IMR-90 (cell line): ENCODE results near the gene FERMT2. TPM values are rescaled to one million over a fixed set of nuclear protein-coding genes. Genes with fewer than 3 reads are reported as not detected.

Experiments
- ATAC-seq: fragments of 200-7000 bp; cut with Tn5 transposase; 2 replicates; pipeline ENCODE4 v1.9.1; 2020; ENCODE audit warnings: low read depth, mild to moderate bottlenecking, moderate library complexity
- BruUV-seq: library from RNA; stranded (reverse); fragments of 400-500 nt; replicated peaks from 2 replicates; lab custom pipeline; 2021; lab: Mats Ljungman, UMichigan
- CTCF ChIA-PET: fragments of 300-600 bp; formaldehyde crosslinking; extraction: SDS; loops from one replicate; lab custom pipeline; 2021; ENCODE audit warnings: antibody characterized with exemption; lab: Yijun Ruan, JAX
- POLR2A ChIA-PET: fragments of 300-600 bp; sonication (Branson Sonifier 250); formaldehyde crosslinking; loops from one replicate; lab custom pipeline; 2022; ENCODE audit warnings: antibody characterized with exemption; ENCODE audit not compliant: unreplicated experiment; lab: Charles Lee
- DNase-seq: peaks from one replicate; pipeline ENCODE4 v3.0.0; 2013
- H2AFZ ChIP-seq: replicated peaks from 2 replicates; pipeline ENCODE3; 2013; ENCODE audit warnings: low read length, mild to moderate bottlenecking; ENCODE audit not compliant: poor library complexity
- H2AK5ac ChIP-seq: 2 replicates; pipeline ENCODE4 v1.6.1; 2013; ENCODE audit warnings: low read depth, low read length, inconsistent platforms
- H2AK9ac ChIP-seq: replicated peaks from 2 replicates; pipeline ENCODE3; 2013; ENCODE audit warnings: mild to moderate bottlenecking, low read depth, low read length, moderate library complexity; ENCODE audit not compliant: poor library complexity
- H2BK120ac ChIP-seq: 2 replicates; pipeline ENCODE4 v1.6.1; 2013; ENCODE audit warnings: low read depth, low read length, inconsistent platforms
- H2BK15ac ChIP-seq: 3 replicates; pipeline ENCODE4 v1.6.1; 2013; ENCODE audit warnings: low read depth, low read length, inconsistent platforms
- H2BK20ac ChIP-seq: 2 replicates; pipeline ENCODE4 v1.6.1; 2013; ENCODE audit warnings: low read depth, mild to moderate bottlenecking, inconsistent platforms, low read length, moderate library complexity
- H2BK5ac ChIP-seq: 2 replicates; pipeline ENCODE4 v1.6.1; 2013; ENCODE audit warnings: mild to moderate bottlenecking, low read depth, low read length, inconsistent platforms; ENCODE audit not compliant: poor library complexity, severe bottlenecking
- H3K14ac ChIP-seq: replicated peaks from 2 replicates; pipeline ENCODE4 v1.6.1; 2013; ENCODE audit warnings: low read depth, low read length, inconsistent platforms
- H3K18ac ChIP-seq: 2 replicates; pipeline ENCODE4 v1.6.1; 2013; ENCODE audit warnings: low read depth, low read length, control low read depth
- H3K23ac ChIP-seq: 2 replicates; pipeline ENCODE4 v1.6.1; 2013; ENCODE audit warnings: low read depth, low read length, inconsistent platforms
- H3K27ac ChIP-seq: 2 replicates; pipeline ENCODE4 v1.5.1; 2013; ENCODE audit warnings: mild to moderate bottlenecking, control low read depth, low read length; ENCODE audit not compliant: insufficient read depth
- H3K27me3 ChIP-seq: 2 replicates; pipeline ENCODE4 v1.6.1; 2013; ENCODE audit warnings: low read length; ENCODE audit not compliant: control insufficient read depth, insufficient read depth
- H3K36me3 ChIP-seq: 2 replicates; pipeline ENCODE4 v1.6.1; 2013; ENCODE audit warnings: low read length, mixed read lengths; ENCODE audit not compliant: control insufficient read depth, insufficient read depth
- H3K4ac ChIP-seq: 2 replicates; pipeline ENCODE4 v1.6.1; 2013; ENCODE audit warnings: low read depth, low read length, inconsistent platforms
- H3K4me1 ChIP-seq: 2 replicates; pipeline ENCODE4 v1.6.1; 2013; ENCODE audit warnings: low read length, mixed read lengths; ENCODE audit not compliant: control insufficient read depth, insufficient read depth
- H3K4me2 ChIP-seq: 2 replicates; pipeline ENCODE4 v1.6.1; 2013; ENCODE audit warnings: low read depth, mild to moderate bottlenecking, control low read depth, low read length, moderate library complexity
- H3K4me3 ChIP-seq: 2 replicates; pipeline ENCODE4 v1.5.1; 2013; ENCODE audit warnings: low read depth, mild to moderate bottlenecking, control low read depth, low read length, moderate library complexity; ENCODE audit not compliant: insufficient read depth
- H3K56ac ChIP-seq: 2 replicates; pipeline ENCODE4 v1.6.1; 2013; ENCODE audit warnings: low read length, inconsistent platforms; ENCODE audit not compliant: insufficient read depth; ENCODE audit errors: extremely low read depth
- H3K79me1 ChIP-seq, 2 experiments: 2 replicates each; pipeline ENCODE4 v1.6.1; 2013; ENCODE audit warnings: low read length in 2 of 2, inconsistent platforms in 1 of 2, low read depth in 1 of 2
- H3K9ac ChIP-seq: 2 replicates; pipeline ENCODE4 v1.6.1; 2013; ENCODE audit warnings: low read depth, low read length, control low read depth
- H3K9me1 ChIP-seq: 2 replicates; pipeline ENCODE4 v1.6.1; 2013; ENCODE audit warnings: low read length, inconsistent platforms; ENCODE audit not compliant: insufficient read depth
- H3K9me3 ChIP-seq: 2 replicates; pipeline ENCODE4 v1.6.1; 2013; ENCODE audit warnings: low read length; ENCODE audit not compliant: control insufficient read depth, insufficient read depth
- H4K20me1 ChIP-seq: 2 replicates; pipeline ENCODE4 v1.6.1; 2013; ENCODE audit warnings: low read length, inconsistent platforms; ENCODE audit not compliant: insufficient read depth
- H4K5ac ChIP-seq: 2 replicates; pipeline ENCODE4 v1.6.1; 2013; ENCODE audit warnings: mild to moderate bottlenecking, low read depth, low read length, control low read depth
- H4K8ac ChIP-seq, 2 experiments: 2 replicates each; pipeline ENCODE4 v1.6.1; 2013; ENCODE audit warnings: low read depth in 2 of 2, low read length in 2 of 2, control low read depth in 1 of 2, inconsistent platforms in 1 of 2
- H4K91ac ChIP-seq: 2 replicates; pipeline ENCODE4 v1.6.1; 2013; ENCODE audit warnings: low read depth, low read length, inconsistent platforms; ENCODE audit not compliant: insufficient read depth
- BHLHE40 ChIP-seq: fragments of 150-350 bp; IDR thresholded peaks from 2 replicates; pipeline ENCODE4 v1.6.1; 2016; ENCODE audit warnings: mild to moderate bottlenecking, low read depth, low read length
- FOS ChIP-seq: fragments of 150-350 bp; IDR thresholded peaks from 2 replicates; pipeline ENCODE4 v1.6.1; 2016; ENCODE audit warnings: low read depth, low read length
- NFE2L2 ChIP-seq: fragments of 150-350 bp; IDR thresholded peaks from 2 replicates; pipeline ENCODE4 v1.6.1; 2016; ENCODE audit warnings: low read depth, mild to moderate bottlenecking, low read length
- SMC3 ChIP-seq: fragments of 150-350 bp; IDR thresholded peaks from 2 replicates; pipeline ENCODE4 v1.6.1; 2016; ENCODE audit warnings: low read depth, mild to moderate bottlenecking, antibody characterized with exemption, low read length, moderate library complexity
- WGBS, 2 experiments: methylation state at CpG; one replicate each; pipeline versions ENCODE4 v1.1.5 to v1.1.7; 2013; ENCODE audit warnings: missing lambda C conversion rate in 2 of 2; ENCODE audit not compliant: insufficient read length in 1 of 2; ENCODE audit errors: extremely low coverage in 2 of 2; 5-methylcytosine and 5-hydroxymethylcytosine counted together
- dilution Hi-C: fragments of 300-500 bp; cut with HindIII; formaldehyde crosslinking; loops from one replicate; pipeline ENCODE4 v1.14.3; 2018; ENCODE audit warnings: low sequenced_read_pairs; ENCODE audit not compliant: unreplicated experiment
- in situ Hi-C: fragments of 300-500 bp; cut with MboI; formaldehyde crosslinking; loops from 3 replicates; pipeline ENCODE4 v1.14.3; 2019; ENCODE audit warnings: low sequenced_read_pairs, inconsistent platforms, mixed read lengths
- intact Hi-C: fragments of 100-400 bp; cut with micrococcal nuclease; formaldehyde crosslinking; loops from 2 replicates; pipeline ENCODE4 v1.10.0; 2022
- polyA plus RNA-seq, 3 experiments: library from polyadenylated mRNA; depleted of rRNA; stranded (reverse); fragments of >200 nt; gene quantifications; 2 replicates each; pipeline ENCODE4 v1.2.3, GENCODE V29; 2012; ENCODE audit warnings: low replicate concordance in 1 of 3
- total RNA-seq: library from RNA; depleted of rRNA; stranded (reverse); fragments of >200 nt; gene quantifications from 2 replicates; pipeline ENCODE4 v1.2.3, GENCODE V29; 2012

FERMT2 gene
- total and polyA plus RNA-seq, 2 of the 4 experiments (the other 2 are of a cell fraction), result 131 to 217 TPM

DNA sequence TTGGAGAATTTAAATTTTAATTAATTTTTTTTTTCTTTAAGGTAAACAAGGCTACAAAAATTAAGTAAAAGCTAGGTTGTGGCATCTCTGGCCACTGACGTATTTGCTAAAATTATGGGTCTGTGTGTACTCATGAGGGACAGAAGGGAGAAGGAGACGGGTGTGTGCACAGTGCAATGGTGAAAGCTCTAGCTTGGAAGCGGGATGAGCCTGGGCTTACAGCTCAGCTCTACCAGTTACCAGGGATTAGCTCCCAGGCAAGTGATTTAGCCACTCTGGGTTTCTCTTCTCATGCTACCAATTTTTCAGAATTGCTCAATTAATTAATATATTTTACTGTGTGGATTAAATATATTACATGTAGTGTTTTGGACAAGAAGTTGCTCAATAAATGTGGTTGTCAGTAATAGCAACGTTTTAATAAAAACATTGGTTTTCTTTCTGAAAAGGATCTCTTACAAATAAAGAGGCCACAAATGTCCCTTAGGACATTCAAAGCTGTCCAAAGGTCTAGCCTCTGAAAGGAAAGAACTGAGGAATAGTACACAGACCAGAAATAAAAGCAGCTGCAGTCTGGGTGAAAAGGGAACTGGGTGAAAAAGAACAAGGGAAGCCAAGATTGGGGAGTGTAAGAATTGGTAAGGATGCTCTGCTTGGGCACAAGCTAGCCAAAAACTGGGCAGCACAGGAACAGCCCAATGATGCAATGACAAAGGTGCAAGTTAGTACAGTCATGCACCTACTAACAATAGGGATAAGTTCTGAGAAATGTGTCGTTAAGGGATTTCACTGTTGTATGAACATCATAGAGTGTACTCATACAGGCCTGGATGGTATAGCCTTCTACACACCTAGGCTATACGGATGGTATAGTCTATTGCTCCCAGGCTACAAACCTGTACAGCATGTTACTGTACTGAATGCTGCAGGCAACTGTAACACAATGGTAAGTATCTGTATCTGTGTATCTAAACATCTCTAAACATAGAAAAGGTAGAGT is 61.7 kb downstream of the FERMT2 start (continued):
- no peak for TF ChIP-seq FOS
- TF ChIP-seq SMC3, result no peak

GRCh38 chr14:52888159-52888558 is 62.7 kb downstream of the FERMT2 start:
- no peaks in the 10 kb centered on the region for H3K27me3 ChIP-seq
- no peak overlapping the region for H2BK20ac ChIP-seq
- intact Hi-C loops, result no loop called here
- H3K4me3 ChIP-seq, result no peak overlapping the region
- peaks cover 2% of the 10 kb centered on the region for H3K4me1 ChIP-seq
- H3K9me3 ChIP-seq, result no peaks in the 10 kb centered on the region
- ATAC-seq, result no peak
- no TSS peak for BruUV-seq
- H3K23ac ChIP-seq, result no peak overlapping the region
- H2AK5ac ChIP-seq, result no peak overlapping the region
- H4K8ac ChIP-seq, result no peak overlapping the region
- no peak overlapping the region for H3K27ac ChIP-seq
- H2BK5ac ChIP-seq, result no peak overlapping the region
- no peak overlapping the region for H2BK15ac ChIP-seq
- ChIA-PET CTCF (no interaction called here), POLR2A (no interaction called here)
- no peak overlapping the region for H2BK120ac ChIP-seq
- no peak overlapping the region for H4K5ac ChIP-seq
- no peak overlapping the region for H3K4ac ChIP-seq
- dilution Hi-C loops, result no loop called here
- in situ Hi-C loops, result no loop called here
- no peak for DNase-seq
- peaks cover 28 to 59% of the 10 kb centered on the region in 2 experiments for H3K79me1 ChIP-seq
- no peak overlapping the region for H3K56ac ChIP-seq
- H2AFZ ChIP-seq, result no peak overlapping the region
- no peak overlapping the region for H3K18ac ChIP-seq
- no peak overlapping the region for H3K14ac ChIP-seq
- H4K20me1 ChIP-seq, result peaks cover 18% of the 10 kb centered on the region
- no peak overlapping the region for H4K91ac ChIP-seq
- 100% methylated on average over 2 of the region's 4 CpGs; no CpG with 5 or more reads in 1 of the 2 experiments for WGBS, 2 experiments
- H3K4me2 ChIP-seq, result no peak overlapping the region
- H2AK9ac ChIP-seq, result no peak overlapping the region
- H3K36me3 ChIP-seq, result peaks cover 35% of the 10 kb centered on the region
- no peak overlapping the region for H3K9ac ChIP-seq
- TF ChIP-seq NFE2L2 (no peak), BHLHE40 (no peak)
- H3K9me1 ChIP-seq, result peaks cover 5% of the 10 kb centered on the region; the same call in 1 of the 2 replicates
